Dedifferentiated amniotic fluid mesenchymal stem cell (primary cell): ENCODE measurements around the gene THAP5.
A peak's percentile ranks its signal among the peaks of the same experiment; 100 is the strongest.

Source experiments
- DNase-seq: peaks from one replicate; pipeline ENCODE4 v3.0.0-alpha.2; 2016; ENCODE audit errors: extremely low spot score

THAP5 gene

GRCh38 chr7:108533712-108534111 lies 35.8 kb downstream of the THAP5 start:
- no peak for DNase-seq

GRCh38 chr7:108529341-108529740 lies 40.2 kb downstream of the THAP5 start:
- no peak for DNase-seq

- DNase-seq: no peak
These were observed 41.3 kb downstream of the THAP5 start for GRCh38 chr7:108528183-108528712.

- no peak for DNase-seq
These were observed 42.8 kb downstream of the THAP5 start for GRCh38 chr7:108526768-108527017.

- DNase-seq: peak; percentile 99
These were observed 43.3 kb downstream of the THAP5 start, which contains the start of gene PNPLA8 for GRCh38 chr7:108525985-108526767. Gene PNPLA8 (minus strand): TSS chr7:108526135. CDS start chr7:108515491, 10,644 bp downstream.

GRCh38 chr7:108525327-108525984 lies 44.0 kb downstream of the THAP5 start:
- DNase-seq: peak; percentile 53

- no peak for DNase-seq
These were observed 46.7 kb downstream of the THAP5 start for GRCh38 chr7:108522780-108523179.

GRCh38 chr7:108517951-108518350 lies 51.6 kb downstream of the THAP5 start:
- no peak for DNase-seq

GRCh38 chr7:108515630-108516029 lies 53.9 kb downstream of the THAP5 start:
- no peak for DNase-seq

- DNase-seq: no peak
These were observed 54.5 kb downstream of the THAP5 start for GRCh38 chr7:108515013-108515412.
